Mammary epithelial cell (primary cell): ENCODE measurements around the gene ARID3A.

Experiments
- EZH2 ChIP-seq: IDR thresholded peaks from 2 replicates; pipeline ENCODE4 v1.6.1; 2012; ENCODE audit warnings: low read length, inconsistent platforms, borderline replicate concordance
- TF ChIP-seq, protein P1 (sequence below), 2 donors: IDR thresholded peaks in 1 of 2; conservative IDR thresholded peaks in 1 of 2; 2 replicates each; pipeline ENCODE4 v1.5.1; 2011 to 2012; ENCODE audit warnings: inconsistent platforms in 2 of 2, low read length in 2 of 2, mild to moderate bottlenecking in 2 of 2, control low read depth in 1 of 2, low read depth in 1 of 2; ENCODE audit not compliant: insufficient read depth in 1 of 2; ENCODE audit errors: extremely low read depth in 1 of 2

DNA sequence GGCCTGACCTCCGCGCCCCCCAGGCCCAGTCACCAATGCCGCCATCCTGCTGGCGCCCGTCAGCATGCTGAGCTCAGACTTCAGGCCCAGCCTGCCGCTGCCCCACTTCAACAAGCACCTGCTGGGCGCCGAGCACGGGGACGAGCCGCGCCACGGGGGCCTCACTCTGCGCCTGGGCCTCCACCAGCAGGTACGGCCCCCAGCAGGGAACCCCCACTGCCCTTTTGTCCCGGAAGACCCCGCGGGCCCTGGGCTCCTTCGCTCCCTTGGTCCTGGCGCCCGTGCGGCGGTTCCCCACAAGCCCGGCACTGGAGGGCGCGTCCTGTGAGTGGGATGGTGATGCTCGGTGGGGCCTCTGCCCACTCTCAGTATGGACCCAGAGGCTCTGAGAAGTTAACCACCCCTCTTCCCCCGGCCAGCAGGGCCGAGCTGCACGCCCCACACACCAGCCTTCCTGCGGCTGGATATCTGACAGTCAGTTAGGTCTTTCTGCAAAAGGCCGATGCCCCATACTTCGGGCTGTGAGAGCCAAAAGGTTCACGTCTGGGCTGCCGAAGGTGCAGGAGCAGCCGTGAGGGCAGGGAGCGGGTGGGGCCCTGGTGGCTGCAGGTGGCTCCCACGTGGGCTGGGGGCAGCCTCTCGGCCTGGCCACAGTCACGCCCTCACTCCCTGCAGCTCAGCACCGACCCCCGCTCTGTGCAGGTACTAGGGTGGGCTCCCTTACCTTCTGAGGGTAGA, 66.3 kb downstream of the ARID3A start:
- no peak for TF ChIP-seq EZH2
- TF ChIP-seq, protein P1, sequence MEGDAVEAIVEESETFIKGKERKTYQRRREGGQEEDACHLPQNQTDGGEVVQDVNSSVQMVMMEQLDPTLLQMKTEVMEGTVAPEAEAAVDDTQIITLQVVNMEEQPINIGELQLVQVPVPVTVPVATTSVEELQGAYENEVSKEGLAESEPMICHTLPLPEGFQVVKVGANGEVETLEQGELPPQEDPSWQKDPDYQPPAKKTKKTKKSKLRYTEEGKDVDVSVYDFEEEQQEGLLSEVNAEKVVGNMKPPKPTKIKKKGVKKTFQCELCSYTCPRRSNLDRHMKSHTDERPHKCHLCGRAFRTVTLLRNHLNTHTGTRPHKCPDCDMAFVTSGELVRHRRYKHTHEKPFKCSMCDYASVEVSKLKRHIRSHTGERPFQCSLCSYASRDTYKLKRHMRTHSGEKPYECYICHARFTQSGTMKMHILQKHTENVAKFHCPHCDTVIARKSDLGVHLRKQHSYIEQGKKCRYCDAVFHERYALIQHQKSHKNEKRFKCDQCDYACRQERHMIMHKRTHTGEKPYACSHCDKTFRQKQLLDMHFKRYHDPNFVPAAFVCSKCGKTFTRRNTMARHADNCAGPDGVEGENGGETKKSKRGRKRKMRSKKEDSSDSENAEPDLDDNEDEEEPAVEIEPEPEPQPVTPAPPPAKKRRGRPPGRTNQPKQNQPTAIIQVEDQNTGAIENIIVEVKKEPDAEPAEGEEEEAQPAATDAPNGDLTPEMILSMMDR (conservative IDR thresholded peaks at IDR 0.05 in 1 of 2, IDR thresholded peaks at IDR 0.05 in 1 of 2; ENCODE audit: extremely low read depth in 1 of 2, insufficient read depth in 1 of 2, low read depth in 1 of 2, low read length in 2 of 2), result no peak
